Panc1 (cell line): ENCODE measurements around the gene COMMD1.

ENCODE experiments used
- CTCF ChIP-seq: fragments of 450-650 bp; IDR thresholded peaks from 2 replicates; pipeline ENCODE4 v1.5.1; 2017; ENCODE audit warnings: mild to moderate bottlenecking
- POLR2AphosphoS5 ChIP-seq: IDR thresholded peaks from 2 replicates; pipeline ENCODE4 v1.6.1; 2012; ENCODE audit warnings: mild to moderate bottlenecking, low read depth, low read length, moderate library complexity
- SIN3A ChIP-seq: IDR thresholded peaks from 2 replicates; pipeline ENCODE4 v1.6.1; 2012; ENCODE audit warnings: low read depth, mild to moderate bottlenecking, low read length, moderate library complexity, borderline replicate concordance; ENCODE audit not compliant: insufficient read depth
- TCF7L2 ChIP-seq: IDR thresholded peaks from 2 replicates; pipeline ENCODE4 v1.6.1; 2011; ENCODE audit warnings: mild to moderate bottlenecking, low read depth, low read length, inconsistent platforms
- TF ChIP-seq, protein P1 (sequence below), 2 experiments: IDR thresholded peaks; 2 replicates each; pipeline ENCODE4 v1.6.1; 2011 to 2012; ENCODE audit warnings: low read depth in 2 of 2, control low read depth in 1 of 2, low read length in 1 of 2, mild to moderate bottlenecking in 1 of 2, moderate library complexity in 1 of 2; ENCODE audit not compliant: insufficient read depth in 1 of 2

- no peak for TF ChIP-seq CTCF
- TF ChIP-seq, protein P1, sequence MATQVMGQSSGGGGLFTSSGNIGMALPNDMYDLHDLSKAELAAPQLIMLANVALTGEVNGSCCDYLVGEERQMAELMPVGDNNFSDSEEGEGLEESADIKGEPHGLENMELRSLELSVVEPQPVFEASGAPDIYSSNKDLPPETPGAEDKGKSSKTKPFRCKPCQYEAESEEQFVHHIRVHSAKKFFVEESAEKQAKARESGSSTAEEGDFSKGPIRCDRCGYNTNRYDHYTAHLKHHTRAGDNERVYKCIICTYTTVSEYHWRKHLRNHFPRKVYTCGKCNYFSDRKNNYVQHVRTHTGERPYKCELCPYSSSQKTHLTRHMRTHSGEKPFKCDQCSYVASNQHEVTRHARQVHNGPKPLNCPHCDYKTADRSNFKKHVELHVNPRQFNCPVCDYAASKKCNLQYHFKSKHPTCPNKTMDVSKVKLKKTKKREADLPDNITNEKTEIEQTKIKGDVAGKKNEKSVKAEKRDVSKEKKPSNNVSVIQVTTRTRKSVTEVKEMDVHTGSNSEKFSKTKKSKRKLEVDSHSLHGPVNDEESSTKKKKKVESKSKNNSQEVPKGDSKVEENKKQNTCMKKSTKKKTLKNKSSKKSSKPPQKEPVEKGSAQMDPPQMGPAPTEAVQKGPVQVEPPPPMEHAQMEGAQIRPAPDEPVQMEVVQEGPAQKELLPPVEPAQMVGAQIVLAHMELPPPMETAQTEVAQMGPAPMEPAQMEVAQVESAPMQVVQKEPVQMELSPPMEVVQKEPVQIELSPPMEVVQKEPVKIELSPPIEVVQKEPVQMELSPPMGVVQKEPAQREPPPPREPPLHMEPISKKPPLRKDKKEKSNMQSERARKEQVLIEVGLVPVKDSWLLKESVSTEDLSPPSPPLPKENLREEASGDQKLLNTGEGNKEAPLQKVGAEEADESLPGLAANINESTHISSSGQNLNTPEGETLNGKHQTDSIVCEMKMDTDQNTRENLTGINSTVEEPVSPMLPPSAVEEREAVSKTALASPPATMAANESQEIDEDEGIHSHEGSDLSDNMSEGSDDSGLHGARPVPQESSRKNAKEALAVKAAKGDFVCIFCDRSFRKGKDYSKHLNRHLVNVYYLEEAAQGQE (IDR thresholded peaks at IDR 0.05; ENCODE audit: insufficient read depth in 1 of 2, low read depth in 2 of 2, low read length in 1 of 2), result no peak
- TF ChIP-seq SIN3A, result no peak
- no peak for TF ChIP-seq POLR2AphosphoS5
- TF ChIP-seq TCF7L2, result no peak
Measured at GRCh38 chr2:62007555-62007954, 102.1 kb downstream of the COMMD1 start.
